Hippocampal formation (tissue), 2 donors: ENCODE data around the gene RASGRP1.

Experiments used
- DNase-seq, 2 donors: peaks; one replicate each; lab custom pipeline; 2025; lab: John Stamatoyannopoulos, UW

RASGRP1 gene

DNA sequence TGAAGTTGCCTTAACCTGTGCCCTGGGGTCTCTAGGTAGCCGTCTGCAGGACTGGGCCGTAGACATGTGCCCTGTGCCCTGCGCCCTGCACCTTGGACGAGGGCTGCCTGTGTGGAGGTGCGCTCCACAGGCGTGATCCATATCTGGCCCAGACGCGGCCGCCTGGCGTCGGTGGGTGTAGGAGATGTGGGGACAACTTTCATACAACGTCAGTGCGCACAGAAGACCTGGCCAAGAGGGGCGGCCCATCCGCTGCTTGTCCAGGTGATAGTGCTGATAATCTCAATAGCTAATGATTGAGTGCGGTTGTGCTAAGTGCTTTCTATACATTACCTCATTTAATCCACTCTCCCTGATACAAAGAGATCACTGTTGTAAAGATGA lies 665 bp upstream of the RASGRP1 start:
- no peak for DNase-seq

- DNase-seq: peak; percentile 37 to 69
Observed at GRCh38 chr15:38563723-38564519, 693 bp downstream of the RASGRP1 start.

DNA sequence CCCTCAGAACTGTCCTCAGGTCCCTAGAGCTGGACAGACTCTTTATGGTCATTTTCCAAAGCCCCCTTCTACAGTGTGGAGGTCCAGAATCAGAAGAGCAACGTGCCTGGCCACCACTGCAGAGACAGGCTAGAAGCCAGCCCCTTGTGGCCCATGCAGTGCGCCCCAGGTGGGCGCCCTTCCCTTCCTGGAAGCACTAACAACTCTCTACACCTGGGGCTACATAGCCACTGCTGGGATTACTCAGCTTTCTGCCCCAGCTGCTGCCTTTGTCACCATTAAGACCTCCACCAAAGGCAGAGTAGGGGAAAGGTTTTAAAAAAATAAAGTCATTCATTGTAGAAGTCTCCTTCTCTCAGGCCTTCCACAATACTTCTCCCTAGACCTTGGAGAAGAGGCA lies 2.3 kb downstream of the RASGRP1 start:
- DNase-seq: no peak

GRCh38 chr15:38560456-38560926 lies 4.1 kb downstream of the RASGRP1 start:
- DNase-seq: no peak

DNA sequence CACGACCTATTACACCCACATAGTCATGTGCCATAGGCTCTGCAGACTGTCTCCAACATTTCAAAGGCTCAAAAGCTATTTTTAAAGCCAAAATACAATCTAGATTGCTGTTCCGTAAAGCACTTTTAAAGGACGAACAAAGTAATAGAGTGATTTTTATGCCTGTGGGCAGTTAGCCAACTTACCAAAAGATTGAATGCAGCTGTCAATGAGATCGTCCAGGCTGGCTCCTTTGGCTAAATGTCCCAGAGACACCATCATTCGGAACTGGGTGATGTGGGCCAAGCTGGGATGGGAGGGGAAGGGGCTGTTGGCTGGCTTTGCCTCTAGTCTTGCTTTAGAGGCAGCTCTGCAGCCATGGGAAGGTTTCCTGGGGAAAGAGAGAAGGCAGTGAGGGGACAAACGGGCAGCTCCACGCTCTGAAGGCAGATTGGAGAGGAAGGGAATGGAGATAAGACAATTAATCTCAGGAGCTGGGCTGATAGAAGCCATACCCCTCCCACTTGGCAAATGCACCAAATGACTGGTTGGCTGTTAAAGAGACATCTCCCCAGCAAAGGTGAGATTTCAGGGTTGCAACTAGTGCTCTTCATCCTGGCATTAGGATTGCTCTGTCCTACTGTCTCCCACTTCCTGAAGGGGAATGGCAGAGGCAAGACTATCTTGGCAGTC lies 4.8 kb downstream of the RASGRP1 start:
- no peak for DNase-seq

DNA sequence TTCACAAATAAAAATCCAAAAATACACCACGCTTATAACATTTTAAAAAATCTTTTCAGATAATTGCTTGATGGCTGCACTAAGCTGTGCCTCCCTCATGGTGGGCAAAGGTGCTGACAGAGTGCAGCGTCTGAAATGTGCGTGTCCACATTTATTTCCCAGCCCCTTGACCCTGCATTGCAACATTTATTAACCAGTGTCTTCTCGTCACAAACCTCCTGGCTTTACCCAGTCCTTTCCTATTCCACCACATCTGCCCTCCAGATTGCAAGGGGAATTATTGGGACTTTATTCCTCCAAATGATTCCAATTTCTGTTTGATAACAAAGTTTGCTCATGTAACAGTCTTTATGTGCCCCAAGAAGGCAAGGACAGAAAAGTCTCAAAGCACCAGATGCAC lies 5.5 kb downstream of the RASGRP1 start:
- no peak for DNase-seq

DNA sequence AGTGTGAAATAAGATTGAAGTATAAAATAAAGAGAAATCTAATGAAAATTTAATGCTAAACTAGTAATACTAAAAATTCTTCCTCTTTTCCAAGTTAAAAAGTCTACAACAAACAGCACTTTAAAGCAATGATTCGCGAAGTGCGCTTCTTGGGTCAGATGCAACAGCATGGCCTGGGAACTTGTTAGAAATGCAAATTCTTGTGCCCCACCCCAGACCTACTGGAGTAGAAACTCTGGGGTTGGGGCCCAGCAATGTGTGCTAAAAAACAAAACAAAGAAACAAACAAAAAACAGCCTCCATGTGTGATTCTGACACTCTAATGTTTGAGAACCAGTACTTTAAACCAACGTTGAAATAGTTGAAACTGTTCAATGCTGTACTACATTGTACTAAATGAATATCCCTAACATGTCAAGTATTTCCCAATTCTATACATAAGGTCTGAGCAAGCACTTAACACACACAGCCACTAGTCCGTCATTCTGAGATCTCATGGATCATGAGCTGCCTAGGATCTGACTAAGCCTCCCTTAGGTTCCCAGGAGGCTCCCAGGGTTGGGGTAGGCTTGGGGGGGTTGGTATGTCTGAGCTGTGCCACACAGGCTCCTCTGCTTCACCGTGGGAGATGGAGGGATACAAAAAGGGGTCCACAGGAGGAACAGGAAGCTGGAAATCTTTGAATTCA lies 6.1 kb downstream of the RASGRP1 start:
- no peak for DNase-seq

DNA sequence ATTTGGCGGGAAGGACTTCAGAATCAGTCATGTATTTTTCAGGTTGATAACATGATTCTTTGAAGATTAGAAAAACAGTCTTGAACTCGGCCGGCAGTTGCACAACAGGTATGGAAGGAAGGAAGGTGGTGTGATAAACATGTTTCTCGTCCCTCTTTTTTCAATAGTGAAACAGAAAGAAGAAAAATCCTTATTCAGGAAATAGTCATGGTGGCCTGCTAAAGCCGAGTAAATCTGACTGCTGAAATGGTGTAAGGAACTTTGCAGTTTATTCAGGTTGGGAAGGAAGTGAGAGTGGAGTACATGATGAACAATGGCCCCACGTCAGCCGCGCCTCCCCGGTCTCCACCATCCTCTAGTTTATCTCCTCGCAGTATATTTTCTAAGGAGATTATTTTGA lies 6.7 kb downstream of the RASGRP1 start:
- no peak for DNase-seq

- DNase-seq: no peak
Observed at GRCh38 chr15:38555686-38556334, 8.8 kb downstream of the RASGRP1 start.

DNA sequence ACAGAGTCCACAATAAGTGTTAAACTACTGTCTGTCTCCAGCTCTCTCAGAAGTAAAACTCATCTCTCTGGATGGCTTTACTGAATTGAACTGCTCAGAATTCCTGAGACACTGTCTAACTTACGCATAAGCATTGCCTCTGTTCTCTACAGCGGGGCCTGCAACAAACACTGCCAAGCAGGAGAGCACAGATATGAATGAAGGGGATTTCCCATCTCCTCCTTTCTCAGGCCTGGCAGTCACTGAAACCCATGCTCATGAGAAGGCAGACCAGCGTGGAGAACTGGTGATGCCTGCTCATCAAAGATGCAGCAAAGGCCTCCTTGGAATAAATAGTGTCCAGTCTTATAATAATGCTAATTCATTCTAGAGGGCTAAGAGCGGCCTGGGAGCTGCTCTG lies 10.3 kb downstream of the RASGRP1 start:
- no peak for DNase-seq

GRCh38 chr15:38553071-38553470 lies 11.5 kb downstream of the RASGRP1 start:
- no peak for DNase-seq

DNA sequence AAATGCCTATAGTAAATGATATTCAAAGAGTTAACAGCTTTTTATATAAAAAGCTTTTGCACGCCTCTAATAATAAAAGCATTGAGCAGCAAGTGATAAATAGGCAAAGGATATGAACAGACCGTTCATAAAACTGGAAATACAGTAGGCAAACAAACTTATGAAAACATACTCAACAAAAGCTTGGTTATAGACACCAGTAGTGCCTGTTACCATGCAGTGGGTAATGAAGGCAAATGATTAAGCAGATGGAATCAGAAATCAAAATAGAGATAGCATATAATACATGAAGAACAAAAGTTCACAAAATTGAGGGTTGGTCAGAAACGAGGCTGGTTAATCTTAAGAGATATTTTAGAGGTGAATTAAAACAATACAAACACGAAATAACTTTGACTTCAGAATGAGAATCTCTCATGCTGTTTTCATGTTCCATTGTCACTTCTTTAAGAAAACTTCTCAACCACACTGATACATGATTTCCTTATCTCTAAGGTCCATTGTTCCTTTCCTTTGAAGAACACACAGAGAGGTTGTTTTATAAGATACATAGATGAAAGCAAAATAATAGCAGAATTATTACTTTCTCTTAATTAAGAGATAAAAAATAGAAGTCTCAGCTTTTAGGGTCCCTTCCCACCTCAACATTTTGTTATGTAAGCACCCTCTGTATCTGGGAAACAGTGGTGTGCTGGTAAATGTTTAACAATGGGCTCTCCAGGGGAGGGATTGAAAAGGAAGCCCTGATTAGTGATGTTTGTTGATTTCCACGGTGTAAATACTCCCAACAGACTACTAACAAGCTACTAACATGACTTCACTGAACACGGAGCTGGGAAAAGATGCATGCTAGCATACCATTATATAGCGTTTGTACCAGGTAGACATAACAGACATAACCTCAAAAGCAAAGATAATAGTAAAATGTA lies 12.6 kb downstream of the RASGRP1 start:
- DNase-seq: no peak

- no peak for DNase-seq
Observed at GRCh38 chr15:38549222-38549621, 15.4 kb downstream of the RASGRP1 start.

- no peak for DNase-seq
Observed at GRCh38 chr15:38547255-38547997, 17.2 kb downstream of the RASGRP1 start.

DNA sequence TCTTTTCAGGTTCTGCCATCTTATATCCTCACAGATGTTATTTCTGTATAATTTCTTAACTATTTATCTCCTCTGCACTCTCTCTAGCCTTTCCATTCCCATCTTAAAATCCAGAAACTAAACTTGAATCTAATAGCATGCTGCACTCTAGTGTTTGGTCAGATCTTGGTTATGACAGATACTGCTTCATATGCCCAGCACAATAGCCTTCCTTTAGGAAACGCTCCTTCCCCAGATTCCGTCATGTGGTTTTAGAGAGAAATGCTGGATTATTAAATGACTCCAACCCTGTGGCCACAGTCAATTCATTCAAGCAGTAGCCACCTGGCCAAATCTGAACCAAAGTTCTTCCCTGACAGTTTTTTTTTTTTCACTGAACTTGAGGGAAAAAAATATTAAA lies 19.4 kb downstream of the RASGRP1 start:
- DNase-seq: no peak

- DNase-seq: no peak
Observed at GRCh38 chr15:38541026-38541425, 23.6 kb downstream of the RASGRP1 start.

GRCh38 chr15:38540510-38540909 lies 24.1 kb downstream of the RASGRP1 start:
- no peak for DNase-seq

- no peak for DNase-seq
Observed at GRCh38 chr15:38539008-38539343, 25.6 kb downstream of the RASGRP1 start.

- DNase-seq: no peak
Observed at GRCh38 chr15:38538328-38539007, 26.1 kb downstream of the RASGRP1 start.

- DNase-seq: no peak
Observed at GRCh38 chr15:38536201-38536676, 28.4 kb downstream of the RASGRP1 start.
